Lung microvascular endothelial cell (primary cell): ENCODE data around the gene C2orf69. TPM values are rescaled to one million over a fixed set of nuclear protein-coding genes. Genes with fewer than 3 reads are reported as not detected.

ENCODE experiments used
- DNase-seq, 2 donors: peaks; one replicate each; pipeline versions ENCODE4 v3.0.0 to v3.0.0-alpha.2; 2010; ENCODE audit warnings: low read depth in 2 of 2
- total RNA-seq: library from RNA; depleted of rRNA; stranded (reverse); fragments of >200 nt; gene quantifications from 2 replicates; pipeline ENCODE4 v1.2.1, GENCODE V29; 2014

The C2orf69 gene
- total RNA-seq, 1 donor from 2014 or later: 6.3 TPM

DNA sequence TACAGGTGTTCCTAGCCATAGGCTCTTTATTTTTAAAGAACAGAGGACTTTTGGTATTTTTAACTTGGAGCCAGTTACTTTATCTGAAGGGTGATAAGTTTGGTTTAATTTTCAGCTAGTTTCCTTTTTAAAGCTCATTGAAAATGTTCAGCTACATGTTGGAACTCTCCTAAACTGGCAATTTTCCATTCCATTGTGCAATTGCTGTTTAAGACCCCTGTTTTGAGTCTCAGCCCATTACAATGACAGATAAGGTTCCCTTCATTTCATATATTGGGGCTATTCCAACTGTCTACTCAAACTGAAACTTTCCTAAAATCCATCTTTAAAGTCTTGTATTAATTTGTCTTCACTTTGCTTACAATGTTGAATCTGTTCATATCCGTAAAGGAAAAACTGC, 55.9 kb downstream of the C2orf69 start:
- no peak for DNase-seq

- DNase-seq: no peak
Observed at GRCh38 chr2:199968126-199968525, 57.0 kb downstream of the C2orf69 start.

DNA sequence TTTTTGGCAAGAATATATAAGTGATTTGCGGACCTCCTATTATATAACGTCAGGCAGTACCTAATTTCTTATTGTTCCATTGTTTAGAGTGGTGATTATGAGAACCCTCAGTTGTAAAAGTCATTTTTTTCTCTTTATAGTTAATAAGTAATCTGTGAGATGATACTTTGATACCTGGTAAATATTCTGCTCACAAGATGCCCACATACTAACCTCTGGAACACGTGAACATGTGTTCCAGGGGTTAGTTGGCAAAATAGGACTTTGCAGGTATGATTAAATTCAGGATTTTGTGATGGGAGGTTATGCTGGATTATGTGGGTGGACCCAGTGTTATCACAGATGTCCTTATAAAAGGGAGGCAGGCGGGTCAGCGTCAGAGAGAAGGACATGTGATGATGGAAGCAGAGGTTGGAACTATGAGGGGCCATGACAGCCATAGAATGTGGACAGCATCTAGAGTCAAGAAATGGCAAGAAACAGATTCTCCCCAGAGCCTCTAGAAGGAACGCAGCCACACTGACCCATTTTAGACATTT, 61.1 kb downstream of the C2orf69 start:
- no peak for DNase-seq

- DNase-seq: peak; percentile 61 to 65
Observed at GRCh38 chr2:199973703-199974102, 62.6 kb downstream of the C2orf69 start.

DNA sequence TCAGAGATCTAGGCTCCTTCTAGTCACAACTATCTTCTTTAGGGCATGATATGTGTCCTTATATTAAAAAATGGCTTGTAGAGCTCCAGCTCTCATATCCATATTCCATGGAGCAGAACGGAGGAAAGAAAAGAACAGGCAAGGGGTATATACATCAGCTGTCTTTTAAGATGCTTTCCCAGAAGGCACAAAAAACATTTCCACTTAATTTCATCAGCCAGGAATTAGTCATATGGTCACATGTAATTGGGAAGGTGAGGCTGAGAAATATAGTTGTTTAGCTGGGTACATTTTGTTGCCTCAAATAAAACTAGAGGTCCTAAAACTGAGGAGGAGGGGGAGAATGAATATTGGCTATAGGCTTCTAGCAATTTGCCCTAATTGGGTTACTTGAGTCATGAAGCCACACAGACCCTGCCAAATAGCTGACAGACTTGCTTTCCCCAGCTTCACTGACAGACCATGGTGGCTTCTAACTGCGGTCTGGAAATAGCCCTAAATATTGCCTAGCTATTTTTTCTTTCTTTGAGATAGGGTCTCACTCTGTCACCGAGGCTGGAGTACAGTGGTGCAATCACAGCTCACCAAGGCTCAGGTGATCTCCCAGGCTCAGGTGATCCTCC, 64.3 kb downstream of the C2orf69 start:
- DNase-seq: no peak

Other genes starting within 250 kb of the C2orf69 start
- 0.40 and 0.44 TPM in 2 replicates for gene FTCDNL1, start 60.1 kb upstream of the C2orf69 start, total RNA-seq
- gene TYW5, start 44.2 kb downstream of the C2orf69 start, total RNA-seq: 3.3 and 4.4 TPM in 2 replicates
- gene MAIP1, start 44.3 kb downstream of the C2orf69 start, total RNA-seq: 23.1 and 26.0 TPM in 2 replicates